Measurements from ENCODE around the gene TEKT3.

The TEKT3 gene

GRCh38 chr17:15256689-15257088 lies 84.7 kb downstream of the TEKT3 start:
- Histone ChIP-seq H3K27me3 (ENCODE audit: control insufficient read depth in 5 of 5, insufficient read depth in 4 of 5, low read length in 5 of 5) (no peaks in the 10 kb centered on the region), H3K4me3 (ENCODE audit: low read depth in 1 of 5, low read length in 5 of 5) (peak overlapping the region; percentile 27 to 58 (median 34)), H3K27ac (ENCODE audit: low read depth, low read length) (peak overlapping the region; percentile 37), H3K9me3 (ENCODE audit: control insufficient read depth in 5 of 5, low read length in 5 of 5) (no peaks in the 10 kb centered on the region), H3K36me3 (ENCODE audit: control insufficient read depth in 5 of 5, insufficient read depth in 5 of 5, low read length in 5 of 5) (peaks cover 14 to 71% (median 63%) of the 10 kb centered on the region in 5 donors), H3K9ac (ENCODE audit: low read length in 5 of 5) (peak overlapping the region in 3 of 5 donors; percentile 9 to 62 (median 15)), H3K4me1 (ENCODE audit: control insufficient read depth in 5 of 5, insufficient read depth in 5 of 5, low read length in 5 of 5) (peaks cover 10 to 91% (median 86%) of the 10 kb centered on the region in 5 donors)

DNA sequence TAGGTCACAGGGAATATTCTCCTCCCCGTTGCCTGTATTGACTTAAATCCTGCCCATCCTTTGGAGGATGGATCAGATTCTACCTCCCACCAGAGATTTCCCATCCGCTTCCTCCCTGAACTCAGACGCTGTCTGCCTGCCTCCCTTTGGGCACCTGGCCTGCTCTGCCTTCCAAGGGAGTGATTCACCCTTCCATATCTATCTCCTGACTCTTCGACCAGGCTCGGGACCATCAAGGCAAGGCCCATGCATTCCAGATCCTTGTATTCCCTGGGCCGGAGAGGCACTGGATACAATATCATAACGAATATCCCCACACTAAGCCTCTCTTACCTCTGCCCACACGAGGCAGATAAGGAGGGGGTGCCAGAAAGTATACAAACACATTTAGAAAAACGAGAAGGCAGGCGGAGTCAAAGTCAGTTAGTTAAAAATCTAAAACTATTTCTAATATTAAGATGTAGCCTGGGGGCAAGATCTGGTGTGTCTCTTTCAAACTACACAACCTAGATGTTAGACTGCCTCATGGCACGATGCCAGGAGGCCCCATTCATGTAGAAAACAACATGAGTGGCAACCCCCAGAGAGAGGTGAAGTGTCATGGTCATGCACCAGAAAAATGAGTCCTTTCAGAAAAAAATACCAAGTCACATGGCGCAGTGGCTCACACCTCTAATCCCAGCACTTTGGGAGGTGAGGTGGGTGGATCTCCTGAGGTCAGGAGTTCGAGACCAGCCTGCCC lies 85.5 kb downstream of the TEKT3 start:
- Histone ChIP-seq H3K9ac (ENCODE audit: low read length in 5 of 5) (peak overlapping the region in 2 of 5 donors; percentile 15 to 48), H3K36me3 (ENCODE audit: control insufficient read depth in 5 of 5, insufficient read depth in 5 of 5, low read length in 5 of 5) (peaks cover 14 to 79% (median 71%) of the 10 kb centered on the region in 5 donors), H3K4me1 (ENCODE audit: control insufficient read depth in 5 of 5, insufficient read depth in 5 of 5, low read length in 5 of 5) (peaks cover 10 to 90% (median 85%) of the 10 kb centered on the region in 5 donors), H3K27ac (ENCODE audit: low read depth, low read length) (peak overlapping the region; percentile 37), H3K27me3 (ENCODE audit: control insufficient read depth in 5 of 5, insufficient read depth in 4 of 5, low read length in 5 of 5) (no peaks in the 10 kb centered on the region), H3K4me3 (ENCODE audit: low read depth in 1 of 5, low read length in 5 of 5) (no peak overlapping the region), H3K9me3 (ENCODE audit: control insufficient read depth in 5 of 5, low read length in 5 of 5) (no peaks in the 10 kb centered on the region)

All from subcutaneous abdominal adipose tissue (tissue), 5 donors.